DMS 273 (cell line): ENCODE data around the gene SLC4A5.
"Not testable (repeated sequence)": the region's sequence is repeated elsewhere in the genome, so short reads cannot be mapped to it uniquely, and the experiment has no call there.

Experiments
- DNase-seq: peaks from one replicate; lab custom pipeline; 2025; ENCODE audit not compliant: unreplicated experiment; lab: John Stamatoyannopoulos, UW

SLC4A5 gene

DNA sequence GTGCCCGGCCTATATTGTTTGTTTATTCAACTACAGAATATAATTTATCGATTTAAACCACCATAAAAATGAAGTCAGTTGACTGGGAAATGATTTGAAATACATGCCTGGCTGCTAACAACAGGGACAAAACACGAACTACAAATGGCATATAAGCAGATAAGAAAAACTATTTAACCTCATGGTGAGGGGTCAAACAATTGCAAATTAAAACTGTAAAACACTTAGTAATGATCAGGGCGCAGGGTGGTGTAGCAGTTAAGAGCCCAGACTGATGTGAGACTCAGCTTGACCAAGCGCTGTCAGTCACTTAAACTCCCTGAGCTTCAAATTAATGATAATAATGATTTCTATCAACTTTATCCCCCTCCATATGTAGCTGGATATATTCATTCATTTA lies 138.1 kb downstream of the SLC4A5 start:
- DNase-seq, result no peak

DNA sequence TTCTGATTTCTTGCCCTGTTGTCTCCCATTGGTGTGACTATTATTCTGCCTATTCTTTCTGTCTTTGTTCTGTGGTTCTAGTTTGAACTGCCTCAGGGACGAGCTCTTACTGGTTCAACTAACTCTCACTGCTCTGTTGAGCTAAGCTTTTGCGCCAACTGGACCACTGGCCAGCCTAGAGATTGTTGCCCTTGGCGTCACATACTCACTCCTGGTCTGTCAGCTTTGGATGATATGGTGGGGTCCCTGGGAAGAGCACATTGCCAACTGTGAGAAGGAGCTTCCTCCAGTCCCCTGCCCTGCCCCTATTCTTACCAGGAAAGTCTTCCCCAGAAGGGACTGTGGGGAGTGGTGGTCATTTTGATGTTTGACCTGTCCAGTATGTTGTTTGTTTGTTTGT lies 138.8 kb downstream of the SLC4A5 start:
- no peak for DNase-seq

GRCh38 chr2:74201596-74201995 lies 141.6 kb downstream of the SLC4A5 start:
- DNase-seq, result no peak

GRCh38 chr2:74201196-74201595 lies 142.0 kb downstream of the SLC4A5 start:
- no peak for DNase-seq

DNA sequence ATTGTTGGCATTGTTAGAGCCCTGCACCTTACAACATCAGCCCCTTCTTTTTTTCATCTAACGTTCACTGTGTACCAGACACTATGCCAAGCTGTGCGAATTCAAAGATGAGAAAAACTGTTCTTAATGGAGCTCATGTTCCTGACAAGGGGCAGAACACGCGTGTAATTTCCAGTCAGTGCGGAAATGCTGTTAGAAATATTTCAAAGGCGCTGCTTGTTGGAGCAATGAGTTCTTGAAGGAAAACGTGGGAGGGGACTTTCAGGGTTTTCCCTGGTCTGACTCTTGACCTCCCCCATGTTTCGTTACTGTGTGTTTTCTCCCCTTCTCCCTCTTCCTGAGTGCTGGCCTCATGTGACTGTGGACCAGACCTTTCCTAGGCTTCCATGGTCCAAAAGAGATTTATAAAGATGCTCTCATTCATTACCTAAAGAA lies 143.3 kb downstream of the SLC4A5 start:
- DNase-seq, result peak; percentile 52

GRCh38 chr2:74199275-74199701 lies 143.9 kb downstream of the SLC4A5 start:
- peak; percentile 54 for DNase-seq

GRCh38 chr2:74198461-74199274 lies 144.5 kb downstream of the SLC4A5 start, which contains the start of gene MTHFD2:
Gene MTHFD2 (plus strand): TSS chr2:74198615. CDS start chr2:74198642, 27 bp downstream.
- DNase-seq, result peak; percentile 99

DNA sequence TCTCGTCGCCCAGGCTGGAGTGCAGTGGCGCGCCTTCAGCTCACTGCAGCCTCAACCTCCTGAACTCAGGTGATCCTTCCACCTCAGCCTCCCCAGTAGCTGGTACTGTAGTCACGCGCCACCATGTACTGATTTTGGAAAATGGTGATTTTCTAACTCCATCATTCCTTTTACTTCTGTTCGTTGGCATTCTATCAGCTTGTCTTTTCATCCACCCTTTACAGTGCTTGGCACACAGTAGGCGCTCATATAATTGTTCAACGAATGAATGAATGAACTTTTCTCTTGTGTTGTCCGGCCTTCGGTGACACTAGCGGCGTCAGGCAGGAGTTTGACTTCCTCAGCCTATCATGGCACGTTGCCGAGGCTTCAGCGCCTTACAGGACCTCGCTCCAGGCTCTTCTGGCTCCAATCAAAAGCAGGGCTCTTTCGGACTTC lies 145.2 kb downstream of the SLC4A5 start:
- DNase-seq, result no peak

DNA sequence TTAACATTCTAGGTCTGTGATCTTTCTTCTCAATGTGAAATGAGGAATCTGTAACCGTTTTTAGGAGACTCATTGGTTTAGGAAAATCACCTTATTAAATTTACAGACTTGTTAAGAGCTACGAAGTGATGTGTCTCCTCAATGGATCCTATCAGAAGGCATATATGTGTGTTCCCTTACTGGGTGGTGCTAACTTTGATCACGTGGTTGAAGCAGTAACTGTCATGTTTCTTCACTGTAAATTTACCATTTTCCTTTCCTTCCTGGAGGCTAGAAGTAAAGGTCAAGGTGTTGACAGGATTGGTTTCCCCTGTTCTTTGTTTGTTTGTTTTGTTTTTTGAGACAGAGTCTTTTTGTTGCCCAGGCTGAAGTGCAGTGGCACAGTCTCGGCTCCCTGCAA lies 146.2 kb downstream of the SLC4A5 start:
- no peak for DNase-seq

- DNase-seq, result no peak
Measured at GRCh38 chr2:74194799-74195198, 148.4 kb downstream of the SLC4A5 start.

DNA sequence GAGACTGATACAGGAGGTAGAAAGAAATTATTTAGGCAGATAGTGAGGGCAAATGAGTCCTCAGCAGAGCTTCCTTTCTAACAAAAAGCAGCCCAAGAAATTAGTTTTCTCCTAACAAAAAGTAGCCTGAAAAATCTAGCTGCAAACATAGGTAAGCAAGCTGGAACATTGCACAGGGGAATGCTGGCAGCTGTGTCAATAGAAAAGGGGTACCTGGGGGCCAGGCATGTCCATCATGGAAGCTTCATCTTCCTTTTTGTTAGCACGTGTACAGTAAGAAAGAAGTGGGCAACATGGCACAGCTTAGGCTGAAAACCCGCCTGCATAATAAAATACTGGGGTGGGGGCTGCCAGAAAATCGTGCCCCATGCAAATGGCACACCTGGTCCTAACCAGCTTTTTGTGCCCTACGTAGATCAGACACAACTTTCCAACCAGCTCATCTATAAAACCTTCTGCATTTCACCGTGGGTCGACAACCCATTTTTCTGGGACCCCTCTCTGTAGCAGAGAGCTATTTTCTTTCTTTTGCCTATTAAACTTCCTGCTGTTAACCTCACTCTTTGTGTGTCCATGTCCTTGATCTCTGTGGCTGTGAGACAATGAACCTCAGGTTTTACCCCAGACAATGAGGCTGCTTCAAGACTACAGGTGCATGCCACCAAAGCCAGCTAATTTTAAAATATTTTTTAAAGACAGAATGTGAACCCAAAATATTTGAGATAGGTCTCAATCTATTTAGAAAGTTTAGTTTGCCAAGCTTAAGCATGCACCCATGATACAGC lies 151.4 kb downstream of the SLC4A5 start:
- no peak for DNase-seq

DNA sequence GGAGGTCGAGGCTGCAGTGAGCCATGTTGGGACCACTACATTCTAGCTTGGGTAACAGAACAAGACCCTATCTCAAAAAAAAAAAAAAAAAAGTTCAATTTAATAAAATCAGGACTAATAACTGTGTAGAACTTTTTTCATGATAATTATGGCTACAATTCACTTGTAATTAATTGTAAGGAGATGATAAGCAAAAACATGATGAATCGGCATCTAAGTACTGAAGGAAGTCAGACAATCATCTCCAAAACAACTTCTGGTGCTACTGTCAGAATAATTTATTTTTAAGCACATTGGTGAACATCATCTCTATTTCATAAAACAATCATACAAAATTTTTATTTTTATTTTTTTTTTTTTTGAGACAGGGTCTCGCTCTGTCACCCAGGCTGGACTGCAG lies 154.5 kb downstream of the SLC4A5 start:
- no peak for DNase-seq

- peak; percentile 85 for DNase-seq
Measured at GRCh38 chr2:74188018-74188601, 155.1 kb downstream of the SLC4A5 start.

DNA sequence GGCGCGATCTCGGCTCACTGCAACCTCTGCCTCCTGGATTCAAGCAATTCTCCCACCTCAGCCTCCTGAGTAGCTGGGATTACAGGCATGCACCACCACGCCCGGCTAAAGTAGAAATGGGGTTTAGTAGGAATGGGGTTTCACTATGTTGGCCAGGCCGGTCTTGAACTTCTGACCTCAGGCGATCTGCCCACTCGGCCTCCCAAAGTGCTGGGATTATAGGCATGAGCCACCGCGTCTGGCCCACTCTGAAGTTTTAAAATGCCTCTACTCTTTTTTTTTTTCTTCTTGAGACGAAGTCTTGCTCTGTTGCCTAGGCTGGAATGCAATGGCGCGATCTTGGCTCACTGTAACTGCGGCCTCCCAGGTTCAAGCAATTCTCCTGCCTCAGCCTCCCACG lies 156.5 kb downstream of the SLC4A5 start:
- not testable (repeated sequence) for DNase-seq

DNA sequence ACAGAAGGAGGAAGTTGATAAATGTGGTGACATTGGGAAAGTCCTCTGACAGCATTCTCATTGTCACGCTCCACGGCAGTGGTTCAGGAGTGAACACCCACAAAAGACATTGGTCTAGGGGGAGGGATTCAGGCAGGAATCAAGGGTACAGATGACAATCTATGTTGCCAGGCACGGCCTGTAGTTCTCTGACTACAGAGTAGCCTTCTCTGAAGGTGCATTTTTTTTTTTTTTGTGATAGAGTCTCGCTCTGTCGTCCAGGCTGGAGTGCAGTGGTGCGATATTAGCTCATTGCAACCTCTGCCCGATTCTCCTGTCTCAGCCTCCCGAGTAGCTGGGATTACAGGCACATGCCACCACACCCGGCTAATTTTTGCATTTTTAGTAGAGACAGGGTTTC lies 157.2 kb downstream of the SLC4A5 start:
- DNase-seq, result no peak

- DNase-seq, result no peak
Measured at GRCh38 chr2:74183878-74184277, 159.3 kb downstream of the SLC4A5 start.

DNA sequence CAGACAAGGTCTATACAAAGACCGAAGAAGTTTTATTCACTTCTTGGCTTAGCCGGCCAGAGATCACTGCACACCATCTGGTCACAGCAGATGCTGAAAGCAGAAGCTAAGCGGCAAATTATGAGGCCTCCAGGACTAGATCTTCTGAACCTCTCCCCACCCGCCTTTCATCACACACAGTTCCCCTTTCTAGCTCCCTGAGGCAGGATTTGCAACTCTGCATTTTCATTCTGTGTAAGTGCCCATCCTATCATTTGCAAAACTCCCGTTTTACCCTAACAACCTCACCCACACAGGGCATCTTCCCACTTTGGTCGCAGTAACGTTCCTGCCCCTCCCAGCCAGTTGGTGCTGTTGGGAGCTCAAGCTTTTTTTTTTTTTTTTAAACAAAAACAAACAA lies 161.5 kb downstream of the SLC4A5 start:
- peak; percentile 97 for DNase-seq

DNA sequence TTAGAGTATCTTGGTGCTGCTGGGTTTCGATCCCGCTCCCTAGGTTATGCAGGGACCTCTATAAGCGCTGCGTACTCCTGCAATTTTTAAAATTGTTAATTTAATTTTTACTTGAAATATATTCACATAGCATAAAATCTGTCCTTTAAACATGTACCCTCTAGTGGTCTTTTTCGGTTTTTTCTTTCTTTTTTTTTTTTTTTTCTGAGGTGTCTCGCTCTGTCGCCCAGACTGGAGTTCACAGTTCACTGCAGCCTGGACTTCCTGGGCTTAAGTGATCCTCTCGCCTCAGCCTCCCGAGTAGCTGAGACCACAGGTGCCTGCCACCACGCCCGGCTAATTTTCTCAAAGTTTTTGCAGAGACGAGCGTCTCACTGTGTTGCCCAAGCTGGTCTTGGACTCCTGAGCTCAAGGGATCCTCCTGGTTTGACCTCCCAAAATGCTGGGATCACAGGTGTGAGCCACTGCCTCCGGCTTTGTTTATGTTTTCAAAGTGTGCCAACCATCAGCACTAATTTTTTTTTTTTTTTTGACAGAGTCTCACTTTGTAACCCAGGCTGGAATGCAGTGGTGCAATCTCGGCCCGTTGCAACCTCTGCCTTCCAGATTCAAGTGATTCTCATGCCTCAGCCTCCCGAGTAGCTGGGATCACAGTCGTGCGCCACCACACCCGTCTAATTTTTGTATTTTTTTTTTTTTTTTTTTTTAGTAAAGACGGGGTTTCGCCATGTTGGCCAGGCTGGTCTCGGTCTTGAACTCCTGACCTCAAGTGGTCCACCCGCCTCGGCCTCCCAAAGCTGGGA lies 164.0 kb downstream of the SLC4A5 start:
- DNase-seq, result no peak

GRCh38 chr2:74178211-74179062 lies 164.8 kb downstream of the SLC4A5 start, which contains the start of gene MOB1A:
Gene MOB1A (minus strand): TSS chr2:74178879. CDS start chr2:74178674, 205 bp downstream.
- peak; percentile 99 for DNase-seq

DNA sequence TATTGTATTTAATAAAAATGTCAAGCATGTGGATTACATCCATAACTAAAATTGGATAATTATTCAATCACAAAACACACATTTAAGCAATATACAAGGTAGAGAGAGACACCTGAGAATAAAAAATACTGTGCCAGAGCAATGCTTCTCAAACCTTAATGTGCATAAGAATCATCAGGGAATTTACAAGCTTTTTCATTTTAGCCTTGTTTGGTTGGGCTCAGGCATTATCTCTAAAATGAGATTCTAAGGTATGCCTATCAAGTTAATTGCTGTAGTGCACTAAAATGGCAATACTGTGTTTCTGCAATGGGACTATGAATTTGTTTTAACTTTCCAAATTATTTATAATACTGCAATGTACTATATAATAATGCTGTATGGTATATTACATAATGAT lies 165.5 kb downstream of the SLC4A5 start:
- peak; percentile 41 for DNase-seq
